Liver (tissue), 9 donors: ENCODE measurements around the gene TVP23C. TPM values are rescaled to one million over a fixed set of nuclear protein-coding genes. Genes with fewer than 3 reads are reported as not detected.

Experiments used
- DNase-seq: peaks from one replicate; pipeline ENCODE4 v3.0.0-alpha.2; 2017; ENCODE audit warnings: low spot score
- H3K27ac ChIP-seq, 2 donors: one replicate each; pipeline ENCODE4 v1.7.0; 2013; ENCODE audit warnings: inconsistent platforms in 2 of 2, low read length in 2 of 2, control low read depth in 1 of 2, low read depth in 1 of 2, mild to moderate bottlenecking in 1 of 2
- H3K27me3 ChIP-seq, 4 donors: one replicate each; pipeline versions ENCODE4 v1.6.1 to v1.7.0; 2013; ENCODE audit warnings: low read length in 3 of 4, inconsistent platforms in 1 of 4, mild to moderate bottlenecking in 1 of 4, moderate library complexity in 1 of 4; ENCODE audit not compliant: control insufficient read depth in 4 of 4, insufficient read depth in 4 of 4
- H3K36me3 ChIP-seq, 4 donors: one replicate each; pipeline versions ENCODE4 v1.6.1 to v1.7.0; 2013; ENCODE audit warnings: low read length in 3 of 4, mild to moderate bottlenecking in 3 of 4, low read depth in 1 of 4, moderate library complexity in 1 of 4; ENCODE audit not compliant: control insufficient read depth in 4 of 4, insufficient read depth in 3 of 4
- H3K4me1 ChIP-seq, 4 donors: one replicate each; pipeline versions ENCODE4 v1.6.1 to v1.7.0; 2013; ENCODE audit warnings: low read length in 3 of 4, mild to moderate bottlenecking in 3 of 4, moderate library complexity in 1 of 4; ENCODE audit not compliant: control insufficient read depth in 4 of 4, insufficient read depth in 4 of 4
- H3K4me3 ChIP-seq, 3 donors: one replicate each; pipeline versions ENCODE4 v1.6.1 to v1.7.0; 2013; ENCODE audit warnings: low read length in 3 of 3, control low read depth in 1 of 3, low read depth in 1 of 3, mild to moderate bottlenecking in 1 of 3
- H3K9ac ChIP-seq, 2 donors: one replicate each; pipeline ENCODE4 v1.7.0; 2013; ENCODE audit warnings: low read length in 2 of 2, mild to moderate bottlenecking in 2 of 2, moderate library complexity in 2 of 2, control low read depth in 1 of 2, low read depth in 1 of 2
- H3K9me3 ChIP-seq, 4 donors: one replicate each; pipeline versions ENCODE4 v1.6.1 to v1.7.0; 2013; ENCODE audit warnings: low read length in 3 of 4; ENCODE audit not compliant: control insufficient read depth in 4 of 4
- CTCF ChIP-seq: fragments of 150-350 bp; IDR thresholded peaks from 2 replicates; pipeline ENCODE4 v1.5.1; 2017; ENCODE audit warnings: improper control_type of control experiment, low read depth, low read length; ENCODE audit not compliant: missing input control
- FOXA1 ChIP-seq: IDR thresholded peaks from 2 replicates; pipeline ENCODE4 v1.6.1; 2016; ENCODE audit warnings: antibody characterized with exemption
- FOXA2 ChIP-seq: IDR thresholded peaks from 2 replicates; pipeline ENCODE4 v1.6.1; 2016; ENCODE audit warnings: antibody characterized with exemption
- GABPA ChIP-seq, 2 donors: IDR thresholded peaks in 1 of 2; conservative IDR thresholded peaks in 1 of 2; 2 replicates each; pipeline ENCODE4 v1.6.1; 2016; ENCODE audit warnings: antibody characterized with exemption in 2 of 2, mild to moderate bottlenecking in 1 of 2, moderate library complexity in 1 of 2
- HNF4G ChIP-seq: IDR thresholded peaks from 2 replicates; pipeline ENCODE4 v1.6.1; 2016; ENCODE audit warnings: antibody characterized with exemption
- NR2F2 ChIP-seq: IDR thresholded peaks from 2 replicates; pipeline ENCODE4 v1.6.1; 2016; ENCODE audit warnings: antibody characterized with exemption
- RAD21 ChIP-seq, 2 donors: IDR thresholded peaks; 2 replicates each; pipeline ENCODE4 v1.6.1; 2016; ENCODE audit warnings: antibody characterized with exemption in 2 of 2, mild to moderate bottlenecking in 2 of 2
- REST ChIP-seq: IDR thresholded peaks from 2 replicates; pipeline ENCODE4 v1.6.1; 2016; ENCODE audit warnings: antibody characterized with exemption, mild to moderate bottlenecking
- RXRA ChIP-seq, 2 donors: IDR thresholded peaks; 2 replicates each; pipeline ENCODE4 v1.6.1; 2017 to 2018; ENCODE audit warnings: antibody characterized with exemption in 2 of 2, mild to moderate bottlenecking in 1 of 2
- SP1 ChIP-seq: IDR thresholded peaks from 2 replicates; pipeline ENCODE4 v1.6.1; 2018; ENCODE audit warnings: antibody characterized with exemption, mild to moderate bottlenecking
- TAF1 ChIP-seq: conservative IDR thresholded peaks from 2 replicates; pipeline ENCODE4 v1.6.1; 2016; ENCODE audit warnings: antibody characterized with exemption, mild to moderate bottlenecking
- YY1 ChIP-seq: IDR thresholded peaks from 2 replicates; pipeline ENCODE4 v1.6.1; 2016; ENCODE audit warnings: antibody characterized with exemption, mild to moderate bottlenecking
- ZBTB33 ChIP-seq: IDR thresholded peaks from 2 replicates; pipeline ENCODE4 v1.6.1; 2016; ENCODE audit warnings: antibody characterized with exemption
- WGBS: extraction: QIAGEN DNeasy Blood & Tissue Kit; methylation state at CpG from one replicate; pipeline ENCODE4 v1.1.7; 2013; 5-methylcytosine and 5-hydroxymethylcytosine counted together
- polyA plus RNA-seq, 2 donors: library from polyadenylated mRNA; stranded (reverse) in 1 of 2; unstranded in 1 of 2; fragments of 200-250 nt in 1 of 2; fragments of >200 nt in 1 of 2; fragmentation: Nextera tagmentation in 1 of 2; extraction: Ambion mirVana in 1 of 2; gene quantifications; one replicate each; pipeline versions ENCODE4 v1.2.1 to v1.2.3, GENCODE V29; 2013 to 2015
- total RNA-seq, 2 donors: library from RNA; depleted of rRNA; stranded (reverse); fragments of >200 nt; gene quantifications; one replicate each; pipeline ENCODE4 v1.2.3, GENCODE V29; 2014
- TF ChIP-seq, protein P1 (sequence below): IDR thresholded peaks from 2 replicates; pipeline ENCODE4 v1.6.1; 2016; ENCODE audit warnings: antibody characterized with exemption
- donor health status: healthy.
- donor health status: healthy.
- donor health status: healthy.
- donor health status: healthy.
- donor health status: healthy.

TVP23C gene
- total and polyA plus RNA-seq, 4 donors = 0.77 to 20.7 (median 4.9) TPM

- TF ChIP-seq TAF1 (no peak), RAD21 (IDR thresholded peaks at IDR 0.05) (peak; percentile 90 to 94), YY1 (no peak), FOXA2 (no peak), CTCF (peak; percentile 78), HNF4G (no peak), FOXA1 (no peak), REST (no peak), ZBTB33 (no peak), RXRA (IDR thresholded peaks at IDR 0.05) (peak in 1 of 2 donors; percentile 19), GABPA (IDR thresholded peaks at IDR 0.05 in 1 of 2, conservative IDR thresholded peaks at IDR 0.05 in 1 of 2) (no peak), SP1 (no peak)
- Histone ChIP-seq H3K27me3 (no peaks in the 10 kb centered on the region), H3K4me3 (no peak overlapping the region), H3K9ac (no peak overlapping the region), H3K36me3 (peaks cover 0 to 2% (median 2%) of the 10 kb centered on the region in 4 donors), H3K4me1 (no peaks in the 10 kb centered on the region), H3K27ac (peak overlapping the region; percentile 31 to 42), H3K9me3 (no peaks in the 10 kb centered on the region)
- peak; percentile 76 for DNase-seq
- WGBS = 50% methylated on average over 32 of the region's 32 CpGs
These were observed 60.7 kb downstream of the TVP23C start for GRCh38 chr17:15502369-15503112.

- Histone ChIP-seq H3K27me3 (no peaks in the 10 kb centered on the region), H3K4me1 (no peaks in the 10 kb centered on the region), H3K9me3 (no peaks in the 10 kb centered on the region), H3K9ac (no peak overlapping the region), H3K36me3 (peaks cover 0 to 2% (median 2%) of the 10 kb centered on the region in 4 donors), H3K27ac (no peak overlapping the region), H3K4me3 (no peak overlapping the region)
- WGBS = 89% methylated on average over 7 of the region's 7 CpGs
- TF ChIP-seq, protein P1, sequence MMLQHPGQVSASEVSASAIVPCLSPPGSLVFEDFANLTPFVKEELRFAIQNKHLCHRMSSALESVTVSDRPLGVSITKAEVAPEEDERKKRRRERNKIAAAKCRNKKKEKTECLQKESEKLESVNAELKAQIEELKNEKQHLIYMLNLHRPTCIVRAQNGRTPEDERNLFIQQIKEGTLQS = no peak
- no peak for TF ChIP-seq GABPA (IDR thresholded peaks at IDR 0.05 in 1 of 2, conservative IDR thresholded peaks at IDR 0.05 in 1 of 2)
- no peak for TF ChIP-seq HNF4G
- TF ChIP-seq ZBTB33 = no peak
- TF ChIP-seq FOXA2 = no peak
- no peak for TF ChIP-seq NR2F2
- DNase-seq = no peak
These were observed 61.5 kb downstream of the TVP23C start for GRCh38 chr17:15501793-15502192.
